ENCODE results near the gene RBM47.

DNA sequence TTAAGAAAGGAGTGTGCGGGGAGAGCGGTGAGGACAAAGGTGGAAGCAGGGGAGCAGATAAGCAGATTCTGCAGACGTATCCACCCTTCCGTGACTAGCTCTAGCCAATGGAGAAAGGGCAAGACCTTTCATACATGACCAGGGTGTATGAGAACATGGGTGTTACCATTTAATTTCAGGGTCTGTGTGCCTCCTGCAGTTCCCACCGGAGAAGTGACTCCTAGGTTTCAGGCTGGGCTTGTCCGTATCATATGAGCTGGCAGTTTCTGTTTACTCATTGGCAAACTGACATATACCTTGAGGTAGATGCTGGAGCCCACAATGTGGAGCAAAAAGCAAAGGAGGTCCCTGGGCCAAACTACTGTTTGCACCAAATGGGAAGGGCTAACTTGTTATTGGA, 6.8 kb downstream of the RBM47 start:
- TF ChIP-seq, protein P1, sequence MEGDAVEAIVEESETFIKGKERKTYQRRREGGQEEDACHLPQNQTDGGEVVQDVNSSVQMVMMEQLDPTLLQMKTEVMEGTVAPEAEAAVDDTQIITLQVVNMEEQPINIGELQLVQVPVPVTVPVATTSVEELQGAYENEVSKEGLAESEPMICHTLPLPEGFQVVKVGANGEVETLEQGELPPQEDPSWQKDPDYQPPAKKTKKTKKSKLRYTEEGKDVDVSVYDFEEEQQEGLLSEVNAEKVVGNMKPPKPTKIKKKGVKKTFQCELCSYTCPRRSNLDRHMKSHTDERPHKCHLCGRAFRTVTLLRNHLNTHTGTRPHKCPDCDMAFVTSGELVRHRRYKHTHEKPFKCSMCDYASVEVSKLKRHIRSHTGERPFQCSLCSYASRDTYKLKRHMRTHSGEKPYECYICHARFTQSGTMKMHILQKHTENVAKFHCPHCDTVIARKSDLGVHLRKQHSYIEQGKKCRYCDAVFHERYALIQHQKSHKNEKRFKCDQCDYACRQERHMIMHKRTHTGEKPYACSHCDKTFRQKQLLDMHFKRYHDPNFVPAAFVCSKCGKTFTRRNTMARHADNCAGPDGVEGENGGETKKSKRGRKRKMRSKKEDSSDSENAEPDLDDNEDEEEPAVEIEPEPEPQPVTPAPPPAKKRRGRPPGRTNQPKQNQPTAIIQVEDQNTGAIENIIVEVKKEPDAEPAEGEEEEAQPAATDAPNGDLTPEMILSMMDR (IDR thresholded peaks at IDR 0.05), result no peak
- TF ChIP-seq POLR2A (IDR thresholded peaks at IDR 0.05), result no peak
